ENCODE results near the gene EHMT1.

The EHMT1 gene

DNA sequence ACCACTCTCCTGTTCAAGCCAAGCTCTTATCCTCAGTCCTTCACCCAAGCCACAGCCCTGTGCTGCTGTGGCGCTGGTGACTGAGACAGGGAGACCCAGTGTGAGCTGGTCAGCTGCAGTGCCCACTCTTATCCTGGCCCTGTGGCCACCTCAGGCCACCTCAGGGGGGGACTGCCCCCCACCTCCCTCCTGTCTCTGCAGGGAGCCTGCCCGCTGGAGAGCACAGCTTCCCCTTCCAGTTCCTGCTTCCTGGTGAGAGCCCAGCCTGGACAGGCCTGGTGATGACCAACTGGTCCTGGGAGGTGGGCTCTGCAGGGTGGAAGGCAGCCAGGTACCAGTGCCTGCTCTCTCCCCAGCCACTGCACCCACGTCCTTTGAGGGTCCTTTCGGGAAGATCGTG, 5.5 kb upstream of the EHMT1 start:
- Histone ChIP-seq H3K4me1 (ENCODE audit: insufficient read depth, low read length, severe bottlenecking) (peaks cover 36% of the 10 kb centered on the region), H3K9me3 (ENCODE audit: low read length) (no peaks in the 10 kb centered on the region), H3K36me3 (ENCODE audit: insufficient read depth, low read length) (peaks cover 35% of the 10 kb centered on the region), H3K27me3 (ENCODE audit: insufficient read depth, low read length) (no peaks in the 10 kb centered on the region), H3K4me3 (ENCODE audit: low read depth, low read length, poor library complexity, severe bottlenecking) (no peak overlapping the region), H3K9me2 (ENCODE audit: low read depth, low read length) (no peaks in the 10 kb centered on the region), H3K9ac (ENCODE audit: low read length) (no peak overlapping the region), H3F3A (ENCODE audit: insufficient read depth, low read length) (no peaks in the 10 kb centered on the region), H4K20me1 (ENCODE audit: insufficient read depth, low read length) (no peaks in the 10 kb centered on the region), H3K27ac (ENCODE audit: low read depth, low read length, poor library complexity, severe bottlenecking) (no peak overlapping the region), H3K4me2 (ENCODE audit: low read length) (no peak overlapping the region), H3K79me2 (ENCODE audit: insufficient read depth, low read length) (peaks cover 11% of the 10 kb centered on the region; the same call in 1 of the 2 replicates), H2AFZ (ENCODE audit: low read length) (no peak overlapping the region)
- TF ChIP-seq EZH2 (IDR thresholded peaks at IDR 0.05; ENCODE audit: borderline replicate concordance, low read length), result no peak
- TF ChIP-seq, protein P1, sequence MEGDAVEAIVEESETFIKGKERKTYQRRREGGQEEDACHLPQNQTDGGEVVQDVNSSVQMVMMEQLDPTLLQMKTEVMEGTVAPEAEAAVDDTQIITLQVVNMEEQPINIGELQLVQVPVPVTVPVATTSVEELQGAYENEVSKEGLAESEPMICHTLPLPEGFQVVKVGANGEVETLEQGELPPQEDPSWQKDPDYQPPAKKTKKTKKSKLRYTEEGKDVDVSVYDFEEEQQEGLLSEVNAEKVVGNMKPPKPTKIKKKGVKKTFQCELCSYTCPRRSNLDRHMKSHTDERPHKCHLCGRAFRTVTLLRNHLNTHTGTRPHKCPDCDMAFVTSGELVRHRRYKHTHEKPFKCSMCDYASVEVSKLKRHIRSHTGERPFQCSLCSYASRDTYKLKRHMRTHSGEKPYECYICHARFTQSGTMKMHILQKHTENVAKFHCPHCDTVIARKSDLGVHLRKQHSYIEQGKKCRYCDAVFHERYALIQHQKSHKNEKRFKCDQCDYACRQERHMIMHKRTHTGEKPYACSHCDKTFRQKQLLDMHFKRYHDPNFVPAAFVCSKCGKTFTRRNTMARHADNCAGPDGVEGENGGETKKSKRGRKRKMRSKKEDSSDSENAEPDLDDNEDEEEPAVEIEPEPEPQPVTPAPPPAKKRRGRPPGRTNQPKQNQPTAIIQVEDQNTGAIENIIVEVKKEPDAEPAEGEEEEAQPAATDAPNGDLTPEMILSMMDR (IDR thresholded peaks at IDR 0.05; ENCODE audit: low read length), result no peak

GRCh38 chr9:137613738-137614523, 4.9 kb upstream of the EHMT1 start:
- peaks cover 35% of the 10 kb centered on the region for H3K36me3 ChIP-seq (ENCODE audit: insufficient read depth, low read length)
- H3K4me2 ChIP-seq (ENCODE audit: low read length), result no peak overlapping the region
- H3F3A ChIP-seq (ENCODE audit: insufficient read depth, low read length), result no peaks in the 10 kb centered on the region
- no peak for TF ChIP-seq EZH2 (IDR thresholded peaks at IDR 0.05; ENCODE audit: borderline replicate concordance, low read length)
- TF ChIP-seq, protein P1 (IDR thresholded peaks at IDR 0.05; ENCODE audit: low read length), result no peak
- no peak overlapping the region for H2AFZ ChIP-seq (ENCODE audit: low read length)
- H4K20me1 ChIP-seq (ENCODE audit: insufficient read depth, low read length), result no peaks in the 10 kb centered on the region
- no peak overlapping the region for H3K27ac ChIP-seq (ENCODE audit: low read depth, low read length, poor library complexity, severe bottlenecking)
- no peaks in the 10 kb centered on the region for H3K27me3 ChIP-seq (ENCODE audit: insufficient read depth, low read length)
- H3K4me1 ChIP-seq (ENCODE audit: insufficient read depth, low read length, severe bottlenecking), result peaks cover 36% of the 10 kb centered on the region
- peaks cover 11% of the 10 kb centered on the region; the same call in 1 of the 2 replicates for H3K79me2 ChIP-seq (ENCODE audit: insufficient read depth, low read length)
- no peak overlapping the region for H3K9ac ChIP-seq (ENCODE audit: low read length)
- H3K9me2 ChIP-seq (ENCODE audit: low read depth, low read length), result no peaks in the 10 kb centered on the region
- H3K4me3 ChIP-seq (ENCODE audit: low read depth, low read length, poor library complexity, severe bottlenecking), result no peak overlapping the region
- no peaks in the 10 kb centered on the region for H3K9me3 ChIP-seq (ENCODE audit: low read length)

DNA sequence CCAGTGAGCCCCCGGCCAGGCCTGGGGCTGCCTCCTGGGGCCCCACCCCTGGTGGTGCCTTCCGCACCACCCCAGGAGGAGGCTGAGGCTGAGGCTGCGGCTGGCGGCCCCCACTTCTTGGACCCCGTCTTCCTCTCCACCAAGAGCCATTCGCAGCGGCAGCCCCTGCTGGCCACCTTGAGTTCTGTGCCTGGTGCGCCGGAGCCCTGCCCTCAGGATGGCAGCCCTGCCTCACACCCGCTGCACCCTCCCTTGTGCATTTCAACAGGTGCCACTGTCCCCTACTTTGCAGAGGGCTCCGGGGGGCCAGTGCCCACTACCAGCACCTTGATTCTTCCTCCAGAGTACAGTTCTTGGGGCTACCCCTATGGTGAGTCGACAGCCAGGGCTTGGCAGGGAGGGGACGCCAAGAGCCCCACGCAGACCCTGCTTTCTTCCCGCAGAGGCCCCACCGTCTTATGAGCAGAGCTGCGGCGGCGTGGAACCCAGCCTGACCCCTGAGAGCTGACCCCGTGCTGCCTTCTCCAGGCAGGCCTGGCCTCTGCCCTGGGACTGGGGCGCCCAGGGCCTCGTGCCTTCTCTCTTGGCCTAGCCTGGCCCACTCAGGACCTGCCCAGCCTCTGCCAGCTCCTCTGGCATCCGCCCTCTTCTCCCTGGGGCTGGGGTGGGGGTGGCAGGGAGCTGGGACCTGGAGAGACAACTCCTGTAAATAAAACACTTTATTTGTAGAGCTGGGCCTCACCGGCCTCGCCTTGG, 4.0 kb upstream of the EHMT1 start:
- H3K4me3 ChIP-seq (ENCODE audit: low read depth, low read length, poor library complexity, severe bottlenecking), result no peak overlapping the region
- no peak overlapping the region for H3K4me2 ChIP-seq (ENCODE audit: low read length)
- H4K20me1 ChIP-seq (ENCODE audit: insufficient read depth, low read length), result no peaks in the 10 kb centered on the region
- no peak overlapping the region for H3K27ac ChIP-seq (ENCODE audit: low read depth, low read length, poor library complexity, severe bottlenecking)
- peaks cover 17% of the 10 kb centered on the region for H3K79me2 ChIP-seq (ENCODE audit: insufficient read depth, low read length)
- H3F3A ChIP-seq (ENCODE audit: insufficient read depth, low read length), result no peaks in the 10 kb centered on the region
- TF ChIP-seq, protein P1 (IDR thresholded peaks at IDR 0.05; ENCODE audit: low read length), result no peak
- TF ChIP-seq EZH2 (IDR thresholded peaks at IDR 0.05; ENCODE audit: borderline replicate concordance, low read length), result no peak
- no peaks in the 10 kb centered on the region for H3K9me3 ChIP-seq (ENCODE audit: low read length)
- peaks cover 36% of the 10 kb centered on the region for H3K4me1 ChIP-seq (ENCODE audit: insufficient read depth, low read length, severe bottlenecking)
- H3K9ac ChIP-seq (ENCODE audit: low read length), result no peak overlapping the region
- no peak overlapping the region for H2AFZ ChIP-seq (ENCODE audit: low read length)
- peaks cover 35% of the 10 kb centered on the region for H3K36me3 ChIP-seq (ENCODE audit: insufficient read depth, low read length)
- no peaks in the 10 kb centered on the region for H3K9me2 ChIP-seq (ENCODE audit: low read depth, low read length)
- no peaks in the 10 kb centered on the region for H3K27me3 ChIP-seq (ENCODE audit: insufficient read depth, low read length)

Measured in OCI-LY1 (cell line).